Loucy (cell line): ENCODE data around the gene ALDH7A1.

ENCODE experiments used
- H2AFZ ChIP-seq: fragments of 200-600 bp; sonication (generic); 2 replicates; pipeline ENCODE4 v1.6.0; 2016; ENCODE audit warnings: antibody characterized with exemption, mild to moderate bottlenecking, low read length, moderate library complexity
- H3F3A ChIP-seq: fragments of 200-600 bp; 2 replicates; pipeline ENCODE4 v1.6.0; 2016; ENCODE audit warnings: antibody characterized with exemption, low read depth, mild to moderate bottlenecking
- H3K27me3 ChIP-seq: fragments of 200-600 bp; sonication (generic); 2 replicates; pipeline ENCODE4 v1.6.1; 2014; ENCODE audit warnings: low read length, mild to moderate bottlenecking; ENCODE audit not compliant: insufficient read depth, poor library complexity, severe bottlenecking
- H3K36me3 ChIP-seq: fragments of 200-600 bp; sonication (generic); 2 replicates; pipeline ENCODE4 v1.6.1; 2016; ENCODE audit warnings: low read length; ENCODE audit not compliant: insufficient read depth
- H3K4me1 ChIP-seq: fragments of 200-600 bp; sonication (generic); 2 replicates; pipeline ENCODE4 v1.5.1; 2014; ENCODE audit warnings: low read length, mild to moderate bottlenecking; ENCODE audit not compliant: insufficient read depth, poor library complexity, severe bottlenecking
- H3K4me2 ChIP-seq: fragments of 200-600 bp; sonication (generic); 2 replicates; pipeline ENCODE4 v1.6.0; 2014; ENCODE audit warnings: antibody characterized with exemption, low read length, low read depth, mild to moderate bottlenecking; ENCODE audit not compliant: poor library complexity, severe bottlenecking
- H3K4me3 ChIP-seq: fragments of 200-600 bp; sonication (generic); 2 replicates; pipeline ENCODE4 v1.5.1; 2014; ENCODE audit warnings: low read length, mild to moderate bottlenecking, mixed read lengths; ENCODE audit not compliant: poor library complexity, severe bottlenecking
- H3K79me2 ChIP-seq: fragments of 200-600 bp; sonication (generic); 2 replicates; pipeline ENCODE4 v1.6.1; 2014; ENCODE audit warnings: low read length; ENCODE audit not compliant: insufficient read depth
- H3K9ac ChIP-seq: fragments of 200-600 bp; sonication (generic); 2 replicates; pipeline ENCODE4 v1.6.0; 2014; ENCODE audit warnings: mild to moderate bottlenecking, low read depth, low read length, moderate library complexity; ENCODE audit not compliant: poor library complexity, severe bottlenecking
- H3K9me2 ChIP-seq: fragments of 200-600 bp; sonication (generic); replicated peaks from 2 replicates; pipeline ENCODE4 v1.6.1; 2016; ENCODE audit warnings: low read depth, low read length, mixed read lengths
- H3K9me3 ChIP-seq: fragments of 200-600 bp; sonication (generic); 2 replicates; pipeline ENCODE4 v1.6.1; 2014; ENCODE audit warnings: mild to moderate bottlenecking, antibody characterized with exemption, low read length, low read depth; ENCODE audit not compliant: insufficient read depth
- H4K20me1 ChIP-seq: fragments of 200-600 bp; sonication (generic); 2 replicates; pipeline ENCODE4 v1.6.0; 2014; ENCODE audit warnings: antibody characterized with exemption, low read length, mild to moderate bottlenecking; ENCODE audit not compliant: insufficient read depth, poor library complexity, severe bottlenecking
- EZH2phosphoT487 ChIP-seq: fragments of 200-600 bp; IDR thresholded peaks from 2 replicates; pipeline ENCODE4 v1.6.1; 2018; ENCODE audit warnings: antibody characterized with exemption, mild to moderate bottlenecking, moderate library complexity, borderline replicate concordance
- TF ChIP-seq, protein P1 (sequence below): fragments of 200-600 bp; sonication (generic); conservative IDR thresholded peaks from 2 replicates; pipeline ENCODE4 v1.5.1; 2014; ENCODE audit warnings: mild to moderate bottlenecking, antibody characterized with exemption, low read length

ALDH7A1 gene

DNA sequence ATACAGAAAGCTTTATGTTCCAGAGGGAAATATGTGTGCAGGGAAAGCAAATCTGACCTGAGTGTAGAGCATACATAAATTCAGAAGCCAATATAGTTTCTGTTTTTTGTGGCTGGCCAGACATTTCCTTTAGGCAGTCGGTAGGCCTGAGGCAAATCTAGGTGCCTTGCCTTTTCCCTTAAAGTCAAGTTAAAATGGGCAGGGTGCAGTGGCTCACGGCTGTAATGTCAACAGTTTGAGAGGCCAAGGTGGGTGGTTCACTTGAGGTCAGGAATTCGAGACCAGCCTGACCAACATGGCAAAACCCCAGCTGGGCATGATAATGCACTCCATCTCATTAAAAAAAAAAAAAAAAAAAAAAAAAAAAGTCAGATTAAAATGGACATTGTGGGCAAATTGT is 36.9 kb upstream of the ALDH7A1 start:
- Histone ChIP-seq H3K9ac (no peak overlapping the region), H2AFZ (no peak overlapping the region), H4K20me1 (no peaks in the 10 kb centered on the region), H3K4me3 (no peak overlapping the region), H3K36me3 (no peaks in the 10 kb centered on the region), H3K9me2 (no peaks in the 10 kb centered on the region), H3K4me2 (no peak overlapping the region), H3K79me2 (no peaks in the 10 kb centered on the region), H3K4me1 (no peaks in the 10 kb centered on the region), H3F3A (no peaks in the 10 kb centered on the region), H3K27me3 (no peaks in the 10 kb centered on the region), H3K9me3 (no peaks in the 10 kb centered on the region)
- TF ChIP-seq EZH2phosphoT487 = no peak
- TF ChIP-seq, protein P1, sequence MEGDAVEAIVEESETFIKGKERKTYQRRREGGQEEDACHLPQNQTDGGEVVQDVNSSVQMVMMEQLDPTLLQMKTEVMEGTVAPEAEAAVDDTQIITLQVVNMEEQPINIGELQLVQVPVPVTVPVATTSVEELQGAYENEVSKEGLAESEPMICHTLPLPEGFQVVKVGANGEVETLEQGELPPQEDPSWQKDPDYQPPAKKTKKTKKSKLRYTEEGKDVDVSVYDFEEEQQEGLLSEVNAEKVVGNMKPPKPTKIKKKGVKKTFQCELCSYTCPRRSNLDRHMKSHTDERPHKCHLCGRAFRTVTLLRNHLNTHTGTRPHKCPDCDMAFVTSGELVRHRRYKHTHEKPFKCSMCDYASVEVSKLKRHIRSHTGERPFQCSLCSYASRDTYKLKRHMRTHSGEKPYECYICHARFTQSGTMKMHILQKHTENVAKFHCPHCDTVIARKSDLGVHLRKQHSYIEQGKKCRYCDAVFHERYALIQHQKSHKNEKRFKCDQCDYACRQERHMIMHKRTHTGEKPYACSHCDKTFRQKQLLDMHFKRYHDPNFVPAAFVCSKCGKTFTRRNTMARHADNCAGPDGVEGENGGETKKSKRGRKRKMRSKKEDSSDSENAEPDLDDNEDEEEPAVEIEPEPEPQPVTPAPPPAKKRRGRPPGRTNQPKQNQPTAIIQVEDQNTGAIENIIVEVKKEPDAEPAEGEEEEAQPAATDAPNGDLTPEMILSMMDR = no peak

DNA sequence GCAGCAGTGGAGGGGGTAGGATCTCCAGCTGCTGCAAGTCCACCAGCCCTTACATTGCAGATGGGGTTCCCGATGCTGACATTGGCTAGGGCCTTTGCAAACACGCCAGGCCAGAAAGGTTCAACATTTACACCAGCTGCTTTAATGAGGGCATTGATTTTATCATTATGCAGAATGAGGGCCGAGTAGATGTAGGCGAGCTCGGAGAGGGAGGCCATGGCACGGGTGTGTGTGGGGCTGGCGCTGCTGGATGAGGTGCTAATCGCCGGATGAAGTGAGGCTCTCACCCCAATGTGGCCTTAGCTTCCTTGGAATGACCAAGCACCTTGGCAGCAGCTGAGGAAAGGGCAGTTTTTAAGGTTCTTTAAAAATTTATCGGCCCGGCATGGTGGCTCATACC is 33.1 kb upstream of the ALDH7A1 start:
- Histone ChIP-seq H3K4me3 (no peak overlapping the region), H3K4me1 (no peaks in the 10 kb centered on the region), H3K27me3 (no peaks in the 10 kb centered on the region), H3F3A (no peaks in the 10 kb centered on the region), H3K9ac (no peak overlapping the region), H4K20me1 (no peaks in the 10 kb centered on the region), H2AFZ (no peak overlapping the region), H3K9me3 (no peaks in the 10 kb centered on the region), H3K36me3 (peaks cover 14% of the 10 kb centered on the region; the same call in 1 of the 2 replicates), H3K4me2 (no peak overlapping the region), H3K9me2 (no peaks in the 10 kb centered on the region), H3K79me2 (no peaks in the 10 kb centered on the region)
- no peak for TF ChIP-seq EZH2phosphoT487
- TF ChIP-seq, protein P1 = no peak

DNA sequence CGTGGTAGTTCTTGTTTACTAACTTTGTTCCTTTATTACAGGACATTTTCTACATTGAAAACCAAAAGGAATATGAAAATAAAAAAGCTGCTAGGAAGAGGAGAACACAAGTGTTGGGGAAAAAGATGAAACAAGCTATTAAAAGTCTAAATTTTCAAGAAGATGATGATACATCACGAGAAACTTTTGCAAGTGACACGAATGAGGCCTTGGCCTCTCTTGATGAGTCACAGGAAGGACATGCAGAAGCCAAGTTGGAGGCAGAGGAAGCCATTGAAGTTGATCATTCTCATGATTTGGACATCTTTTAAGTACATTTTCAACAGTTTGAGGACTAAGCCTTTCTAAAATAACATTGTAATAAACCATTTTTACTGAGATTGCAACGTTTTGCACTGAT is 29.5 kb upstream of the ALDH7A1 start:
- Histone ChIP-seq H3K79me2 (no peaks in the 10 kb centered on the region), H3K4me1 (no peaks in the 10 kb centered on the region), H3K4me2 (no peak overlapping the region), H3K27me3 (no peaks in the 10 kb centered on the region), H3K9ac (no peak overlapping the region), H3F3A (no peaks in the 10 kb centered on the region), H4K20me1 (no peaks in the 10 kb centered on the region), H3K9me3 (no peaks in the 10 kb centered on the region), H3K36me3 (peaks cover 20% of the 10 kb centered on the region; the same call in 1 of the 2 replicates), H3K4me3 (no peak overlapping the region), H3K9me2 (no peaks in the 10 kb centered on the region), H2AFZ (no peak overlapping the region)
- TF ChIP-seq EZH2phosphoT487 = no peak
- TF ChIP-seq, protein P1 = no peak
